Activated T-cell treated with anti-CD3 and anti-CD28 coated beads, Interleukin-2, amount 50 U/mL, for 24 hours (primary cell): ENCODE results near the gene GJA1.

Experiments
- DNase-seq: peaks from one replicate; pipeline ENCODE4 v3.0.0-alpha.2; 2020
- H3K27ac Mint-ChIP-seq: 2 replicates; pipeline ENCODE4 v1.8.0; 2020; ENCODE audit warnings: mild to moderate bottlenecking, mixed read lengths
- H3K27me3 Mint-ChIP-seq: 2 replicates; pipeline ENCODE4 v1.8.0; 2020; ENCODE audit warnings: mixed read lengths
- H3K36me3 Mint-ChIP-seq: 2 replicates; pipeline ENCODE4 v1.8.0; 2020; ENCODE audit warnings: low read depth, mixed read lengths
- H3K4me1 Mint-ChIP-seq: 2 replicates; pipeline ENCODE4 v1.8.0; 2020; ENCODE audit warnings: low read depth, mixed read lengths
- H3K4me3 Mint-ChIP-seq: 2 replicates; pipeline ENCODE4 v1.8.0; 2020; ENCODE audit warnings: mild to moderate bottlenecking, moderate library complexity, mixed read lengths
- H3K9me3 Mint-ChIP-seq: 2 replicates; pipeline ENCODE4 v1.8.0; 2020; ENCODE audit warnings: mixed read lengths

The GJA1 gene

DNA sequence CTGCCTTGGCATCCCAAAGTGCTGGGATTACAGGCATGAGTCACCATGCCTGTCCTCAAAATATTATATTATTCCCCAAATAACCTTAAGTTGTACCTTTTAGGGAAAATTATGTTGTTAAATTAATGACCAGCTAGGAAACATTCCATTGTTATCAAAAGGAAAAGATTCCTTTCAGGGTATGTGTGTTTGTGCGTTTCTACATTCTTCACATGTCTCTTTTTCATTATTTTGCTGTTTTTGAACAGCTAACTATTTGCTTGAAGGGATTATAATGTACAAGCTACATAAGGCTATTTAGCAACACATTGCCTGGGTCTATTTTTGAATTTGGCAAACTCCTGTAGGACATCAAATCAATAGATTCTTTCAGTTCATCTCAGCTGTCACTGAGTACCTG is 57.1 kb downstream of the GJA1 start:
- Mint-ChIP-seq H3K4me1 (no peaks in the 10 kb centered on the region), H3K27ac (no peak overlapping the region), H3K4me3 (no peak overlapping the region), H3K9me3 (no peaks in the 10 kb centered on the region), H3K27me3 (no peaks in the 10 kb centered on the region), H3K36me3 (no peaks in the 10 kb centered on the region)
- DNase-seq, result no peak

DNA sequence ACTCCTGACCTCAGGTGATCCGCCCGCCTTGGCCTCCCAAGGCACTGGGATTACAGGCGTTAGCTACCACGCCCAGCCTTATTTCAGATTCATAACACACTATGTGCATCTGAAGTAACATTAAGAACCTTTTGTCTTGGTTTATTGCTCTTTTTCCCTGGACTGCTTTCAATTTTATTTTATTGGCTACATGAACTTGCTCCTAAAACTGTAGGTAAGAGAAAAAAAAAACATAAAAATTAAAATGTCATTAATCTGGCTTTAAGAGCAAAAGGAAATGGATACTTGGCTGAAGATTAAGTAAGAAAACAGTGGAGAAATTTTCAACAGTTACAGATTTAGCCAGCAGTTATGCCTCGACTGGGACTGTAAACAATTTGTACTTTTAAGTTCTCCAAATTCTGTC is 62.5 kb downstream of the GJA1 start:
- Mint-ChIP-seq H3K4me3 (no peak overlapping the region), H3K9me3 (no peaks in the 10 kb centered on the region), H3K4me1 (no peaks in the 10 kb centered on the region), H3K36me3 (no peaks in the 10 kb centered on the region), H3K27me3 (no peaks in the 10 kb centered on the region), H3K27ac (no peak overlapping the region)
- DNase-seq, result no peak

DNA sequence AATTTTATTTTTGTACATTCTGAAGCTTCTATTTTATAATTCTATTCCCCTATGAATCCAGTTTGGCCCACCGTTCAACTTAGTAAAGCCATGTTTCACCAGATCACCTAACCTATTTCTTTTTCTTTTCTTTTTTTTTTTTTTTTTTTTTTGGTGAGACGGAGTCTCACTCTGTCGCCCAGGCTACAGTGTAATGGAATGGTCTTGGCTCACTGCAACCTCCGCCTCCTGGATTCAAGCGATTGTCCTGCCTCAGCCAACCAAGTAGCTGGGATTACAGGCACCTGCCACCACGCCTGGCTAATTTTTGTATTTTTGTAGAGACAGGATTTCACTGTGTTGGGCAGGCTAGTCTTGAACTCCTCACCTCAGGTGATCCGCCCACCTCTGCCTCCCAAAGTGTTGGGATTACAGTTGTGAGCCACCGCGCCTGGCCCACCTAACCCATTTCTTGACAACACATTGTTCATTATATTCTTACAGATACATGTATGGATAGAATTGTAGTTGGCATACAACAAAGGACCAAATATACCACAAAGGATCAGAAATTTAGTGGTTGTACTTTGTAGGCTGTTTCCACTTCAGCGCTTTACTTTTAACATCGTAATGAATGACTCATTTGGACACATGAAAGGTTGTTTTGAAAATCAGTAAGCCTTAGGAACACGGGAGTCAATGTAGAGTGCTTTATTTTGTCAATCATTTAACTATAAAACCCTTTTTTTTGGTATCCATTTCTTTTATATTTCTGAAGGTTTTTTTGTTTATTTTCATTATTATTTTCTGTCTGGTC is 63.2 kb downstream of the GJA1 start:
- Mint-ChIP-seq H3K4me1 (peaks cover 2% of the 10 kb centered on the region), H3K4me3 (no peak overlapping the region), H3K9me3 (no peaks in the 10 kb centered on the region), H3K36me3 (no peaks in the 10 kb centered on the region), H3K27ac (no peak overlapping the region), H3K27me3 (no peaks in the 10 kb centered on the region)
- no peak for DNase-seq
